GM19468 (cell line): ENCODE data around the gene ZMIZ2.
"Not testable (repeated sequence)": the region's sequence is repeated elsewhere in the genome, so short reads cannot be mapped to it uniquely, and the experiment has no call there.

ENCODE experiments used
- ATAC-seq: cut with Tn5 transposase; IDR thresholded peaks from one replicate; pipeline ENCODE4 v1.9.1; 2021; ENCODE audit warnings: mild to moderate bottlenecking, moderate library complexity, moderate number of reproducible peaks; ENCODE audit not compliant: unreplicated experiment; ENCODE audit errors: extremely low read depth

Gene ZMIZ2, protein sequence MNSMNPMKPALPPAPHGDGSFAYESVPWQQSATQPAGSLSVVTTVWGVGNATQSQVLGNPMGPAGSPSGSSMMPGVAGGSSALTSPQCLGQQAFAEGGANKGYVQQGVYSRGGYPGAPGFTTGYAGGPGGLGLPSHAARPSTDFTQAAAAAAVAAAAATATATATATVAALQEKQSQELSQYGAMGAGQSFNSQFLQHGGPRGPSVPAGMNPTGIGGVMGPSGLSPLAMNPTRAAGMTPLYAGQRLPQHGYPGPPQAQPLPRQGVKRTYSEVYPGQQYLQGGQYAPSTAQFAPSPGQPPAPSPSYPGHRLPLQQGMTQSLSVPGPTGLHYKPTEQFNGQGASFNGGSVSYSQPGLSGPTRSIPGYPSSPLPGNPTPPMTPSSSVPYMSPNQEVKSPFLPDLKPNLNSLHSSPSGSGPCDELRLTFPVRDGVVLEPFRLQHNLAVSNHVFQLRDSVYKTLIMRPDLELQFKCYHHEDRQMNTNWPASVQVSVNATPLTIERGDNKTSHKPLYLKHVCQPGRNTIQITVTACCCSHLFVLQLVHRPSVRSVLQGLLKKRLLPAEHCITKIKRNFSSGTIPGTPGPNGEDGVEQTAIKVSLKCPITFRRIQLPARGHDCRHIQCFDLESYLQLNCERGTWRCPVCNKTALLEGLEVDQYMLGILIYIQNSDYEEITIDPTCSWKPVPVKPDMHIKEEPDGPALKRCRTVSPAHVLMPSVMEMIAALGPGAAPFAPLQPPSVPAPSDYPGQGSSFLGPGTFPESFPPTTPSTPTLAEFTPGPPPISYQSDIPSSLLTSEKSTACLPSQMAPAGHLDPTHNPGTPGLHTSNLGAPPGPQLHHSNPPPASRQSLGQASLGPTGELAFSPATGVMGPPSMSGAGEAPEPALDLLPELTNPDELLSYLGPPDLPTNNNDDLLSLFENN

GRCh38 chr7:44748045-44748947 is at the start of gene ZMIZ2:
TSS of gene ZMIZ2 (plus strand) at chr7:44748847. CDS start at chr7:44756250, 7,403 bp downstream.
- ATAC-seq, result peak; percentile 40

DNA sequence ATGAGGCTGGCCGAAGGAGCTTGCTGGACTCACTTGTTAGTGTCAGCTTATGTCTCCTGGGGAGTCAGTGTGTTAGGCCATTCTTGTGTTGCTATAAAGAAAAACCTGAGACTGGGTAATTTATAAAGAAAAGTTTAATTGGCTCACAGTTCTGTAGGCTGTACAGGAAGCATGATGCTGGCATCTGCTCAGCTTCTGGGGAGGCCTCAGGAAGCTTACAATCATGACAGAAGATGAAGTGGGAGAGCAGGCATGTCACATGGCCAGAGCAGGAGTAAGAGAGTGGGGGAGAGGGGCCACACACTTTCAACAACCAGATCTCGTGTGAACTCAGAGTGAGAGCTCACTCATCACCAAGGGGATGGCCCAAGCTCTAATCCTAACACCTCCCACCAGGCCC is 49.0 kb upstream of the ZMIZ2 start:
- not testable (repeated sequence) for ATAC-seq

- no peak for ATAC-seq
These were observed 48.3 kb upstream of the ZMIZ2 start for GRCh38 chr7:44700322-44700721.

- ATAC-seq, result not testable (repeated sequence)
These were observed 45.3 kb upstream of the ZMIZ2 start for GRCh38 chr7:44703391-44703790.

GRCh38 chr7:44703921-44704320 is 44.7 kb upstream of the ZMIZ2 start:
- no peak for ATAC-seq

DNA sequence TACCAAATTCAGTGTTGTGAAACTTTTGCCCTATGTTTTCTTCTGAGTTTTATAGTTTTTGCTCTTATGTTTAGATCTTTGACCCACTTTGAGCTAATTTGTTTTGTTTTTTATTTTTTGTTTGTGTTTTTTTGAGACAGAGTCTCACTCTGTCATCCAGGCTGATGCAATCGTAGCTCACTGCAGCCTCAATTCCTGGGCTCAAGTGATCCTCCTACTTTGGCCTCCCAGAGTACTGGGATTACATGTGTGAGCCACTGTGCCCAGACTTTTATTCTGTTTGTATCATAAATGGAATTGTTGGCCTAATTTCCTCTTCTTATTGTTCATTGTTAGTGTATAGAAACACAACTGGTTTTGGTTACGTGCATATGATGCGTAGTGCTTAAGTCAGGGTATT is 43.2 kb upstream of the ZMIZ2 start:
- no peak for ATAC-seq

GRCh38 chr7:44706788-44707557 is 41.7 kb upstream of the ZMIZ2 start:
- ATAC-seq, result no peak

DNA sequence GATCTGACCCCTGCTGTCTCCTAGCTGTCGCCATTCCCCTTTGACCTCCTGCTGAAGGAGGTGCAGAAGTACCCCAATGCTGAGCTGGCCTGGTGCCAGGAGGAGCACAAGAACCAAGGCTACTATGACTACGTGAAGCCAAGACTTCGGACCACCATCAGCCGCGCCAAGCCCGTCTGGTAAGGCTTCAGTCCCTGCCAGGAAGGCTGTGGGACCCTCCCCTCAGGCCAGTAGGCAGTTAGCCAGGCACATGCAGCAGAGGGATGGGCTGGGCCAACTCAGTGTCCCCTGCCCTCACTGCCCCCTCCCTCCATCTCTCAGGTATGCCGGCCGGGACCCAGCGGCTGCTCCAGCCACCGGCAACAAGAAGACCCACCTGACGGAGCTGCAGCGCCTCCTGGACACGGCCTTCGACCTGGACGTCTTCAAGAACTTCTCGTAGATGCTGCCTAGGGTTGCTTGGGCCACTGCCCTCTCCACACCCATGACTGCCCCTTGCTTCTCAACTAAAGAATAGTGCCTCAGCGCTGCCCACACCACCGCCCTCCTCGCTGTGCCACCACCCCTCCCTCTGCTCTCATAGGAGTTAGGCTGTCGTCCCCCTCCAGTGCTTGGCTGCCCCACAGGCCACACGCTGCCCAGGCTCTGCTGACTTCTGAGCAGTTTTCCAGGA is 41.0 kb upstream of the ZMIZ2 start:
- ATAC-seq, result no peak

GRCh38 chr7:44709011-44709915 is 39.4 kb upstream of the ZMIZ2 start:
- ATAC-seq, result no peak

DNA sequence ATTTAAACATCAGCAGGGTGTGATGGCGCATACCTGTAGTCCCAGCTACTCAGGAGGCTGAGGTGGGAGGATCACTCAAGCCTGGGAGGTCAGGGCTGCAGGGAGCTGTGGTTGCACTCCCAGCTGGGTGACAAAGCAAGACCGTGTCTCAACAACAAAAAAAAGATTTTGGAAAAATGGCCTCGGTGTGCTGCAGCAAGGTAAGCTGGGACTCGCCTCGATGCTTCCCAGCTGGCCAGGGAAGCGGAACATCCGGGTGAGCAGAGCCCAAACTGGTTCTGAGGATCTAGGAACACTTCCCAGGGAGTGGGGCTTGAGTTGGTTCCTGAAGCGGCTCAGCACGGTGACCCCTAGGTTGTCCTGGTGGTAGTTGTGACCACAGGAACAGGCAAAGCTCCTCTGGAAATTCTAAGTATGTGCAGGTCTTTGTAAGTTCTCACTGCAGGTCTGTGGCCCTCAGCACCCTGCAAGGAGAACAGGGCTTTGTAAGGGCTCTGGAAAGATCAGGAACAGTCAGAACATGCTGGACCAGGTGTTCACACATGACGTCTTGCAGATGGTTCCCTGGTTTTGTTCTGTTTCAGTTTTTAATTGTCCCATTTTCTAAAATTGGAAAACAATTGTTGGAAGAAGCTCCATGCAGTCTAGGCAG is 38.6 kb upstream of the ZMIZ2 start:
- no peak for ATAC-seq

DNA sequence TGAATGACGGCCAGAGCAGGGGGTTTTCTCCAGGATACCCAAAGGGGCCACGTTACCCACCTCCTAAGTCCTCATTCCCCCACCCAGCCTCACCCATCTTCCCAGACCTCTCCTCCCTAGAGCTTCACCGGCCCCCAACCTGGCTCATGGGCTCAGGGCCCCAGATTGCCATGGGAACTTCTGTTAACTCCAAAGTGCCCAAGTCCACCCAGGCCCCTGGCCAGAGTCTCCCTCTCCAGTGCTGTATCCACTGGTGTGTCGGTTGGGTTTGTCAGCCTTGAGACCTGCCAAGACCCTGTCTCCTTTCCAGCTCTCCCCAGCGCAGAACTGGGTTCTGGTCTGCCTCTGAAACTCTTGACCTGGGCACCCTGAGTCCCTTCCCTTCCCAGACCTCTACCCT is 37.1 kb upstream of the ZMIZ2 start:
- ATAC-seq, result no peak

DNA sequence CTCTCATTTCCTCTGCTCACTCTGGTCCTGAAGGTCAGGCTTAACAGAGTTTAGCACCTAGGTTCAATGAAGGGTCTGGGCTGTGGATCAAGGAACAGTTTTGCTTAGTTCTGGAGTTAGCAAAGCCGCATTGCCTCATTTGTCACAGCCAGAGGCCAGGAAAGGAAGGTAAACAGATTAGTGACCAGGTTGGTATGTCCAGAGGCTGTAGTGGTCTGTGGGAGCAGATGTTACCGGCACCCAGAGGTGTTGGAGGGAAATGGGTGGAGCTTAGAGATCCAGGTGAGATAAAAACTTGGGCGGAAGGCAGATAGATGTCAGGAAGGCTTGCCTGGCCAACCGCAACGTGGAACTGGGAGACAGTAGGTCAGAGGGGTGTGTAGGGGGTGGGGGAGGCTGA is 36.6 kb upstream of the ZMIZ2 start:
- no peak for ATAC-seq

GRCh38 chr7:44713141-44713540 is 35.5 kb upstream of the ZMIZ2 start:
- ATAC-seq, result no peak

DNA sequence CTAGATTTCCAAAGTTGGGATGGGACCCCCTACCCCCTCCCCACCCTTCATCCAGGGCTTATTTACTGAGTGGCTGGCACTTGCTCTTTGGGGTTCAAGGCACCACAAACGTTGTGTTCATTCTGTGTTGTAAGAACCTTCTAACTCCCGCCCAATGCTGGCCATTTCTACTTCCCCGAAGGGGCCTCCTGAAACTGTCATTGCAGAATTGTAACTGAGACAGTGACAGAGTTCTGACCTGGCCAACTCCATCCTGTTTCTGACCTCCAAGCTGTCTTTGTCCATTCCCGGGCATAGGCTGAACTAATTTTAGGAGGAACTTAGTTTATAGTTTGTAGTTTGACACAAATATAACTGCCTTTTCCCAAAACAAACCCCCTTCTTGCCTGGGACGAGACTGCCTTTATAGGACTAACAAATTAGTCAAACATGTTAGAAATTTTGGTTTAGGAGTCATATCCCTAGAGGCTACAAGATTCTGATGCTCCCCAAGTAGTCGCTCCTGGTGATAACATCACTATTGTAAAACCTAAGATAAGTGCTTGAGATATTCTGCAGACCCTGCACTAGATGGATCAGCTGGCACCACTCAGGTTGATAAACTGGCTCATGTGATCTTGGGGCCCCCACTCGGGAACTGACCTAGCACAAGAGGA is 34.8 kb upstream of the ZMIZ2 start:
- ATAC-seq, result no peak

GRCh38 chr7:44716205-44716604 is 32.4 kb upstream of the ZMIZ2 start:
- ATAC-seq, result no peak

DNA sequence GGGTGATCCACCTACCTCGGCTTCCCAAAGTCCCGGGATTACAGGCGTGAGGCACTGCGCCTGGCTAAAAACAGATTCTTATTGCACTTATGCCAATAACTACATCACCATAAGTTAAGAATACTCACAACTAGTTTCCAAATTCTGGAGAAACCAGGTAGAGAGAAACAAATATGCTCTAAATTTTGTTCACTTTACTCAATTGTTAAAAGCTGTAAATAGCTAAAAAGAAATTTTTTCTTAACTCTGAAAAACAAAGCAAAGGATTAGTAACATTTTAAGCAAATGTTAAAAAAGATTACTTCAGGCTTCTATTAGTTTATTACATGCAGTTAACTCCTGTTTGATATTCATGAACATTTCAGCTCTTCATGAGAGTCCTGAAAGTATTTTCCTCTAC is 28.3 kb upstream of the ZMIZ2 start:
- no peak for ATAC-seq

GRCh38 chr7:44724276-44724675 is 24.4 kb upstream of the ZMIZ2 start:
- no peak for ATAC-seq
